ENCODE measurements around the gene AADACL3.
"Not testable (repeated sequence)": the region's sequence is repeated elsewhere in the genome, so short reads cannot be mapped to it uniquely, and the experiment has no call there.

Gene AADACL3

GRCh38 chr1:12717301-12717838, 1.5 kb downstream of the AADACL3 start:
- no peak for DNase-seq

GRCh38 chr1:12722626-12723025, 6.7 kb downstream of the AADACL3 start:
- DNase-seq: no peak

- no peak for DNase-seq
Observed at GRCh38 chr1:12728391-12728790, 12.5 kb downstream of the AADACL3 start.

GRCh38 chr1:12730156-12730555, 14.2 kb downstream of the AADACL3 start:
- DNase-seq: no peak

- DNase-seq: not testable (repeated sequence)
Observed at GRCh38 chr1:12731084-12731483, 15.2 kb downstream of the AADACL3 start.

GRCh38 chr1:12734651-12735050, 18.7 kb downstream of the AADACL3 start:
- no peak for DNase-seq

GRCh38 chr1:12738934-12739333, 23.0 kb downstream of the AADACL3 start:
- DNase-seq: no peak

GRCh38 chr1:12739613-12740012, 23.7 kb downstream of the AADACL3 start:
- no peak for DNase-seq

GRCh38 chr1:12741946-12742345, 26.0 kb downstream of the AADACL3 start:
- DNase-seq: no peak

- DNase-seq: no peak
Observed at GRCh38 chr1:12745126-12745991, 29.4 kb downstream of the AADACL3 start.

GRCh38 chr1:12745992-12746323, 30.0 kb downstream of the AADACL3 start, which contains the start of gene CFAP107:
CFAP107 (plus strand) TSS chr1:12746200; CDS start chr1:12746431, 231 bp downstream.
- no peak for DNase-seq

- DNase-seq: no peak
Observed at GRCh38 chr1:12748778-12749355, 33.0 kb downstream of the AADACL3 start.

GRCh38 chr1:12754738-12755137, 38.8 kb downstream of the AADACL3 start:
- no peak for DNase-seq

GRCh38 chr1:12756273-12756672, 40.4 kb downstream of the AADACL3 start:
- DNase-seq: no peak

GRCh38 chr1:12756768-12757413, 41.0 kb downstream of the AADACL3 start:
- no peak for DNase-seq

GRCh38 chr1:12757836-12758235, 41.9 kb downstream of the AADACL3 start:
- DNase-seq: no peak

- no peak for DNase-seq
Observed at GRCh38 chr1:12760256-12760795, 44.4 kb downstream of the AADACL3 start.

GRCh38 chr1:12761781-12762180, 45.9 kb downstream of the AADACL3 start:
- DNase-seq: no peak

GRCh38 chr1:12762766-12763165, 46.9 kb downstream of the AADACL3 start:
- no peak for DNase-seq

GRCh38 chr1:12763479-12763878, 47.6 kb downstream of the AADACL3 start:
- no peak for DNase-seq

GRCh38 chr1:12764016-12764415, 48.1 kb downstream of the AADACL3 start:
- no peak for DNase-seq

- DNase-seq: no peak
Observed at GRCh38 chr1:12769031-12769430, 53.1 kb downstream of the AADACL3 start.

- no peak for DNase-seq
Observed at GRCh38 chr1:12769976-12770505, 54.1 kb downstream of the AADACL3 start.

Data from activated CD4-positive, alpha-beta T cell treated with anti-CD3 and anti-CD28 coated beads for 1 hour (primary cell).